BLaER1 treated with 17β-estradiol and CSF1 and Interleukin-3, amounts not matched to agents 10 nM and 100 nM (cell line): Measurements from ENCODE around the gene MGAT5B.
A peak's percentile ranks its signal among the peaks of the same experiment; 100 is the strongest.

Source experiments
- H3K27ac ChIP-seq, 11 experiments: shearing (Covaris generic); formaldehyde crosslinking; 2 replicates each; pipeline ENCODE4 v1.8.1; 2022
- H3K27me3 ChIP-seq, 11 experiments: shearing (Covaris generic); formaldehyde crosslinking; 2 replicates each; pipeline ENCODE4 v1.8.1; 2022
- H3K36me3 ChIP-seq, 11 experiments: shearing (Covaris generic); formaldehyde crosslinking; 2 replicates each; pipeline ENCODE4 v1.8.1; 2022
- H3K4me1 ChIP-seq, 10 experiments: shearing (Covaris generic); formaldehyde crosslinking; 2 replicates each; pipeline ENCODE4 v1.8.1; 2022
- H3K4me2 ChIP-seq, 11 experiments: shearing (Covaris generic); formaldehyde crosslinking; 2 replicates each; pipeline ENCODE4 v1.8.1; 2022
- H3K4me3 ChIP-seq, 10 experiments: shearing (Covaris generic); formaldehyde crosslinking; 2 replicates each; pipeline ENCODE4 v1.8.1; 2022
- H3K9ac ChIP-seq, 11 experiments: shearing (Covaris generic); formaldehyde crosslinking; 2 replicates each; pipeline ENCODE4 v1.8.1; 2022
- H3K9me3 ChIP-seq, 11 experiments: shearing (Covaris generic); formaldehyde crosslinking; replicated peaks in 1 of 11; 2 replicates each; pipeline ENCODE4 v1.8.1; 2022
- H4K20me1 ChIP-seq, 11 experiments: shearing (Covaris generic); formaldehyde crosslinking; 2 replicates each; pipeline ENCODE4 v1.8.1; 2022
- Cebpa-rat ChIP-seq, 11 experiments: shearing (Covaris generic); IDR thresholded peaks; 2 replicates each; pipeline ENCODE4 v1.8.1; 2022

Gene MGAT5B

DNA sequence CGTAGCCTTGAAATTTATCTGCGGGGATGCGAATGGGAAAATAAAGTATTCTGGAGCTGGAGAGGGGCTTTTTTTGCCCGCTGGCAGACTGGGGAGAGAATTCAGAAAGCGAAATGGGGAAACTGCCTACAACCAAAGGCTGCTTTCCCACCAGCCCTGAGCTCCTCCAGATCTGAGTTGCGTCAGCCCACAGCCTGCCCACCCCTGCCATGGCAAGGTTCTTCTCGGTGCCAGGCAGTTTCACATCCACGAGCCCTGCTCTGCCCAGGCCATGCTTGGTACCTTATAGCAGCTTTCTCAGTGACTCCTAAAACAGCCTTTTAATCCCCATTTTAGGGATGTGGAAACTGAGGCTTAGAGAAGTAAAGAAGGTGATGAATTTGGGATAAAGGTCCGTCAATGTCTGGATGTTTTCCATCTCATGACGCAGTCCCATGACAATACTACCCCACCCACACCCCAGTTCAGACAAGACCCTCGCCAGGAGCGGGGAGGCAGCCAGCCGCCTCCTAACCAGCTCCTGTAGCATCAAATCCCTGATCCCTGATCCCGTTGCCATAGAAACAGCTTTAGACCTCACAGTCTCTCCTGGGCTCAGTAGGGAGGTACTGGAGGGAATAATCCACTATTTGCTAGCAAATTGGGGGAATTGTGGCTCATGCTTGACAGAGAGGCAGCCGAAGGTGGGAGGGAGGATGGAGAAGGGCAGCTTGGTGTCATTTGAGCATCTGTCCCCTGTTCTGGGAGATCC is 113.5 kb downstream of the MGAT5B start:
- Histone ChIP-seq H3K4me1 (peaks cover 7 to 49% (median 34%) of the 10 kb centered on the region in 10 experiments; a peak in 18 of 20 replicates), H3K9ac (no peak overlapping the region), H3K4me2 (peak overlapping the region in 8 of 11 experiments; percentile 16 to 85 (median 78); a peak in 12 of 22 replicates), H3K36me3 (0 out of 22 replicates have a peak, but pooled peaks cover 0 to 6% (median 0%) of the 10 kb centered on the region in 11 experiments), H3K27me3 (no peaks in the 10 kb centered on the region), H3K9me3 (peaks cover 22 to 36% (median 29%) of the 10 kb centered on the region in 11 experiments), H4K20me1 (no peaks in the 10 kb centered on the region; a peak in 1 of 22 replicates), H3K4me3 (no peak overlapping the region), H3K27ac (no peak overlapping the region)
- no peak for TF ChIP-seq Cebpa-rat (IDR thresholded peaks at IDR 0.05)

GRCh38 chr17:76982408-76983074 is 114.3 kb downstream of the MGAT5B start:
- peaks cover 7 to 57% (median 42%) of the 10 kb centered on the region in 10 experiments; a peak in 18 of 20 replicates for H3K4me1 ChIP-seq
- no peaks in the 10 kb centered on the region; a peak in 1 of 22 replicates for H4K20me1 ChIP-seq
- H3K27me3 ChIP-seq = no peaks in the 10 kb centered on the region
- H3K36me3 ChIP-seq = 0 out of 22 replicates have a peak, but pooled peaks cover 0 to 6% (median 0%) of the 10 kb centered on the region in 11 experiments
- no peak overlapping the region; a peak in 1 of 22 replicates for H3K27ac ChIP-seq
- peak overlapping the region in 10 of 11 experiments; percentile 38 to 85 (median 76); a peak in 19 of 22 replicates for H3K4me2 ChIP-seq
- H3K9me3 ChIP-seq = peaks cover 14 to 28% (median 21%) of the 10 kb centered on the region in 11 experiments
- no peak for TF ChIP-seq Cebpa-rat (IDR thresholded peaks at IDR 0.05)
- H3K9ac ChIP-seq = peak overlapping the region in 3 of 11 experiments; percentile 12 to 33 (median 30); a peak in 2 of 22 replicates
- H3K4me3 ChIP-seq = no peak overlapping the region

GRCh38 chr17:76983075-76983775 is 115.0 kb downstream of the MGAT5B start:
- Histone ChIP-seq H3K4me1 (peaks cover 7 to 64% (median 48%) of the 10 kb centered on the region in 10 experiments; a peak in 18 of 20 replicates), H3K4me3 (no peak overlapping the region), H3K36me3 (no peaks in the 10 kb centered on the region), H3K9ac (peak overlapping the region in 3 of 11 experiments; percentile 12 to 33 (median 30); a peak in 2 of 22 replicates), H3K9me3 (peaks cover 7 to 21% (median 14%) of the 10 kb centered on the region in 11 experiments), H3K27me3 (no peaks in the 10 kb centered on the region), H4K20me1 (no peaks in the 10 kb centered on the region; a peak in 1 of 22 replicates), H3K4me2 (peak overlapping the region in 10 of 11 experiments; percentile 38 to 85 (median 76); a peak in 19 of 22 replicates), H3K27ac (no peak overlapping the region; a peak in 1 of 22 replicates)
- TF ChIP-seq Cebpa-rat (IDR thresholded peaks at IDR 0.05) = no peak

GRCh38 chr17:76986365-76986764 is 118.2 kb downstream of the MGAT5B start:
- TF ChIP-seq Cebpa-rat (IDR thresholded peaks at IDR 0.05) = no peak
- no peak overlapping the region for H3K4me3 ChIP-seq
- peak overlapping the region in 7 of 11 experiments; percentile 56 to 80 (median 71); a peak in 14 of 22 replicates for H3K4me2 ChIP-seq
- H4K20me1 ChIP-seq = no peaks in the 10 kb centered on the region; a peak in 1 of 22 replicates
- no peaks in the 10 kb centered on the region for H3K36me3 ChIP-seq
- H3K9me3 ChIP-seq = no peaks in the 10 kb centered on the region
- H3K27me3 ChIP-seq = no peaks in the 10 kb centered on the region
- no peak overlapping the region for H3K9ac ChIP-seq
- peaks cover 7 to 82% (median 48%) of the 10 kb centered on the region in 10 experiments; a peak in 18 of 20 replicates for H3K4me1 ChIP-seq
- no peak overlapping the region for H3K27ac ChIP-seq

DNA sequence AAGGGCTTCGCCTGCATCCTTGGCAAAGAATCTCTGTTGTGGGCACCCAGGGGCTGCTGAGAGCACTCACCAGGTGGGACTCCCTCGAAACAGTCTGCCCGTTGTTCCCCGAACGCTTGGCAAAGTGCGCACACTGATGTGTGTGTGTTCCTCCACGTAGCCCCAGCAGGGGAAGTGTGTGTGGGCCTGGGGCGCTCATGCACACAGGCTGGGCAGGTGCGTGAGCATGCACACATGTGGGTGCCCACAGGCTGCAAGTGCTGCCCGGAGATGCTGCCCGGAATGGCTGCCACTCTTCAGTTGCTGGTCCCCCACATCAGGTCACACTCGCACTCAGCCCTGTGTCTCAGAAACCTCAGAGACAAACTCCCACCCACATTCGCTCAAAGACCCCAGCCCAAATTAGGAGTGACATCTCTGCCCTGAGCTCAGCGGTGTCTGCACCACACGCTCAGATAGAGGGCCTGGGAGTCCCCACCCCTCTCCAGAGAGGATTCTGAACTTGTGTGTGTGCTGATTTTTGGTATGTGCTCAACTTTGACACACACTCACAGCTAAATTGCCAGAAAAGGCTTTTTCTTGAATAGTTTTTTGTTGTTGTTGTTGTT is 119.4 kb downstream of the MGAT5B start:
- peak overlapping the region in 1 of 11 experiments; percentile 45; a peak in 2 of 22 replicates for H3K9ac ChIP-seq
- H3K27ac ChIP-seq = no peak overlapping the region
- no peaks in the 10 kb centered on the region; a peak in 1 of 22 replicates for H4K20me1 ChIP-seq
- no peaks in the 10 kb centered on the region for H3K36me3 ChIP-seq
- no peak for TF ChIP-seq Cebpa-rat (IDR thresholded peaks at IDR 0.05)
- H3K4me3 ChIP-seq = no peak overlapping the region
- H3K4me2 ChIP-seq = peak overlapping the region in 8 of 11 experiments; percentile 47 to 80 (median 71); a peak in 16 of 22 replicates
- no peaks in the 10 kb centered on the region for H3K27me3 ChIP-seq
- peaks cover 7 to 80% (median 43%) of the 10 kb centered on the region in 10 experiments; a peak in 18 of 20 replicates for H3K4me1 ChIP-seq
- no peaks in the 10 kb centered on the region for H3K9me3 ChIP-seq

GRCh38 chr17:76988796-76989195 is 120.6 kb downstream of the MGAT5B start:
- Histone ChIP-seq H3K27ac (no peak overlapping the region), H3K36me3 (no peaks in the 10 kb centered on the region), H3K9ac (no peak overlapping the region), H3K27me3 (no peaks in the 10 kb centered on the region), H4K20me1 (no peaks in the 10 kb centered on the region; a peak in 1 of 22 replicates), H3K4me1 (peaks cover 0 to 80% (median 43%) of the 10 kb centered on the region in 10 experiments; a peak in 15 of 20 replicates), H3K9me3 (no peaks in the 10 kb centered on the region), H3K4me3 (no peak overlapping the region), H3K4me2 (peak overlapping the region in 2 of 11 experiments; percentile 10 to 75; a peak in 2 of 22 replicates)
- no peak for TF ChIP-seq Cebpa-rat (IDR thresholded peaks at IDR 0.05)

DNA sequence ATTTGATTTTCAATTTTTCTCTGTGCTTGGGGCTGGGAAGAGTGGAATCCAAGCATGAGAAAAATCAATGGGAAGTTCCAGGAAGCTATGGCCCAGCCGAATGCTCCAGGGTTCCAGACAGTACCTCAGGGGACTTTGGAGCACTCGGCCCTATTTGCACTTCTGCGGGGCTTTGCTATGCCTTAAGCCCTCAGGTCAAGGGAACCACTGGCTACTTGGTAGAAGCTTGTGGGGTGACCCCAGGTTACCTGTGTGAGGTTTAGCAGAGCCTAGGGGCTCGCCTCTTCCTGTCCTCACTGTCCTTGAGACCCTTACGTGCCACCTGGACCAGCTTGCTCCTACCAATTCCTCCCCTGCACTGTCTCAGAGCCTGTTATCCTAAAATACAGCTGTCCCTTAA is 121.3 kb downstream of the MGAT5B start:
- H3K9ac ChIP-seq = no peak overlapping the region
- H3K4me1 ChIP-seq = peaks cover 4 to 80% (median 47%) of the 10 kb centered on the region in 10 experiments
- no peaks in the 10 kb centered on the region for H3K9me3 ChIP-seq
- H3K4me2 ChIP-seq = peak overlapping the region in 1 of 11 experiments; percentile 20; a peak in 1 of 22 replicates
- no peaks in the 10 kb centered on the region; a peak in 1 of 22 replicates for H4K20me1 ChIP-seq
- no peaks in the 10 kb centered on the region for H3K27me3 ChIP-seq
- no peak overlapping the region for H3K4me3 ChIP-seq
- H3K27ac ChIP-seq = no peak overlapping the region
- no peaks in the 10 kb centered on the region for H3K36me3 ChIP-seq
- TF ChIP-seq Cebpa-rat (IDR thresholded peaks at IDR 0.05) = no peak

GRCh38 chr17:76992891-76993290 is 124.7 kb downstream of the MGAT5B start:
- TF ChIP-seq Cebpa-rat (IDR thresholded peaks at IDR 0.05) = no peak
- H3K27me3 ChIP-seq = peaks cover 0 to 22% (median 0%) of the 10 kb centered on the region in 11 experiments; a peak in 3 of 22 replicates
- no peak overlapping the region for H3K4me3 ChIP-seq
- peak overlapping the region in 7 of 11 experiments; percentile 12 to 99 (median 86); a peak in 12 of 22 replicates for H3K4me2 ChIP-seq
- peaks cover 19 to 90% (median 60%) of the 10 kb centered on the region in 10 experiments for H3K4me1 ChIP-seq
- no peak overlapping the region for H3K9ac ChIP-seq
- H3K27ac ChIP-seq = no peak overlapping the region
- H3K9me3 ChIP-seq = no peaks in the 10 kb centered on the region
- H3K36me3 ChIP-seq = no peaks in the 10 kb centered on the region
- H4K20me1 ChIP-seq = no peaks in the 10 kb centered on the region; a peak in 1 of 22 replicates
